Colonic mucosa (tissue), 4 donors: ENCODE data around the gene KIF14. TPM values are rescaled to one million over a fixed set of nuclear protein-coding genes. Genes with fewer than 3 reads are reported as not detected.

ENCODE experiments used
- DNase-seq: peaks from one replicate; pipeline ENCODE4 v3.0.0-alpha.2; 2020
- H3K27ac ChIP-seq: fragments of 200-600 bp; one replicate; pipeline ENCODE4 v1.8.0; 2021
- H3K27me3 ChIP-seq: fragments of 200-600 bp; one replicate; pipeline ENCODE4 v1.8.0; 2021
- H3K36me3 ChIP-seq: fragments of 200-600 bp; one replicate; pipeline ENCODE4 v1.8.0; 2021
- H3K4me1 ChIP-seq: fragments of 200-600 bp; one replicate; pipeline ENCODE4 v1.8.0; 2021; ENCODE audit warnings: mild to moderate bottlenecking
- H3K4me3 ChIP-seq: fragments of 200-600 bp; one replicate; pipeline ENCODE4 v1.8.0; 2021
- H3K9ac ChIP-seq, 2 donors: one replicate each; pipeline ENCODE4 v1.7.0; 2013; ENCODE audit warnings: control low read depth in 2 of 2, low read depth in 2 of 2, low read length in 2 of 2
- H3K9me3 ChIP-seq: fragments of 200-600 bp; one replicate; pipeline ENCODE4 v1.8.0; 2021
- CTCF ChIP-seq: fragments of 200-600 bp; IDR thresholded peaks from one replicate; pipeline ENCODE4 v1.8.0; 2022; ENCODE audit warnings: antibody characterized with exemption, mild to moderate bottlenecking
- intact Hi-C: fragments of 100-400 bp; cut with DNase I; formaldehyde crosslinking; loops from one replicate; pipeline ENCODE4 v1.14.1; 2022
- total RNA-seq, 2 donors: library from RNA; stranded (reverse); fragmentation: NEBNext Ultra II Directional in 1 of 2; extraction: Animal tissue kit (Norgen Biotek cat#: 25700) in 1 of 2; gene quantifications; one replicate each; pipeline ENCODE4 v1.2.1, GENCODE V29; 2021
- donor health status: healthy.
- donor health status: DM: no; HTN: no; CAD: no.
- donor health status: DM: no; HTN: no; CAD: no.

Gene KIF14
- total RNA-seq, 2 donors from 2014 or later: 2.7 to 8.2 TPM

GRCh38 chr1:200535605-200536004 is 84.9 kb downstream of the KIF14 start:
- intact Hi-C loops: no loop called here
- H3K36me3 ChIP-seq: no peaks in the 10 kb centered on the region
- no peak overlapping the region for H3K9ac ChIP-seq
- no peaks in the 10 kb centered on the region for H3K27me3 ChIP-seq
- no peaks in the 10 kb centered on the region for H3K4me1 ChIP-seq
- no peaks in the 10 kb centered on the region for H3K9me3 ChIP-seq
- H3K4me3 ChIP-seq: no peak overlapping the region
- TF ChIP-seq CTCF: peak; percentile 26
- no peak overlapping the region for H3K27ac ChIP-seq
- peak; percentile 38 for DNase-seq

DNA sequence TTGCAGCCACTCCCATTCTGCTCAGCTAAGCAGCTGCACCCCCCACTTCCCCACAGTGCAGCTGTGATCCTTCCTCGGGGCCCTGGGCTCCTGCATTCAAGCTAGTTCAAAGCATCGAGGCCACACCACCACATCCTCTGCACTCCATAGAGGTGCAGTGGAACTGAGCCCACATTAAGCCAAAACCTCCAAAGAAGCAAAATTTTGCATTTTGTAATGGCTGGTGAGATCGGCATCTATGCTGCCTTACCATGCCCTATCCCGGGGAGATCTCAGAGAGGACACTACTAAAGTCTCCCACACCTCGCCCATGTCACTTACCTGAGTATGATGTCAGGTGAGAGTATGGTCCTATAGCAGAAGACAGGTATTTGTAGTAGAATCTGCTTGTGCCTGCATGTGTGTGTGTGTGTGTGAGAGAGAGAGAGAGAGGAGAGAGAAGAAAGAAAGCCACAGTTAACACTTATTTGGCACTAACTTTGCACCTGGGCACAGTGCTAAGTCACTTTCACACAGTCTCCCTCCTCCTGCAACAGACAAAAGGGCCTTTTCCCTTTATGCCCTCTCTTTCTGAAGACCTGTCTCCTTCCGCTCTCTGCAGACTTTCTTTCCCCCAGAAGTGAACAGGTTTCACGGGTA is 89.8 kb downstream of the KIF14 start:
- intact Hi-C loops: no loop called here
- no peak for TF ChIP-seq CTCF
- DNase-seq: no peak
- Histone ChIP-seq H3K36me3 (no peaks in the 10 kb centered on the region), H3K9me3 (no peaks in the 10 kb centered on the region), H3K4me1 (no peaks in the 10 kb centered on the region), H3K9ac (no peak overlapping the region), H3K27ac (no peak overlapping the region), H3K27me3 (no peaks in the 10 kb centered on the region), H3K4me3 (no peak overlapping the region)

GRCh38 chr1:200528858-200529606 is 91.5 kb downstream of the KIF14 start:
- H3K4me1 ChIP-seq: no peaks in the 10 kb centered on the region
- no peak for DNase-seq
- no peaks in the 10 kb centered on the region for H3K9me3 ChIP-seq
- H3K27ac ChIP-seq: no peak overlapping the region
- H3K36me3 ChIP-seq: no peaks in the 10 kb centered on the region
- no peak overlapping the region for H3K9ac ChIP-seq
- H3K27me3 ChIP-seq: no peaks in the 10 kb centered on the region
- no peak for TF ChIP-seq CTCF
- H3K4me3 ChIP-seq: no peak overlapping the region
- intact Hi-C loops: no loop called here

DNA sequence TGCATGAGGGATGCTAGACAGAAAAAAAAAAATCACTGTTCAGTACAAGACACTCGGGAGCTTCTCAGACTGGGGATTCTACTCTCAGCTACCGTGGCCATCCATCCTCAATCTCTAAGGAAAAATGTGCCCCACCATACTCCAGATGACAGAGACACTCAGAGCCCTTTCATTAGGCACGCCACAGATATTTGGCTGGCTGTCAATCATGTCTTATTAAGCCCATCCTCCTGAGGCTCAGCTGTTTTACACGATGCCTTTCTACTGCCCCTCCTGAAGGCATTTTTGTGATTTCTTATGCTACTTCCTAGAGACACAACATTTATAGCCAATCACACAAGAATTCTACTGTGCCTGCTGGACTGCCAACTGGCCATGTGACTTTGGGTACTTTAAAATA is 92.9 kb downstream of the KIF14 start:
- TF ChIP-seq CTCF: no peak
- Histone ChIP-seq H3K27ac (no peak overlapping the region), H3K9ac (no peak overlapping the region)

DNA sequence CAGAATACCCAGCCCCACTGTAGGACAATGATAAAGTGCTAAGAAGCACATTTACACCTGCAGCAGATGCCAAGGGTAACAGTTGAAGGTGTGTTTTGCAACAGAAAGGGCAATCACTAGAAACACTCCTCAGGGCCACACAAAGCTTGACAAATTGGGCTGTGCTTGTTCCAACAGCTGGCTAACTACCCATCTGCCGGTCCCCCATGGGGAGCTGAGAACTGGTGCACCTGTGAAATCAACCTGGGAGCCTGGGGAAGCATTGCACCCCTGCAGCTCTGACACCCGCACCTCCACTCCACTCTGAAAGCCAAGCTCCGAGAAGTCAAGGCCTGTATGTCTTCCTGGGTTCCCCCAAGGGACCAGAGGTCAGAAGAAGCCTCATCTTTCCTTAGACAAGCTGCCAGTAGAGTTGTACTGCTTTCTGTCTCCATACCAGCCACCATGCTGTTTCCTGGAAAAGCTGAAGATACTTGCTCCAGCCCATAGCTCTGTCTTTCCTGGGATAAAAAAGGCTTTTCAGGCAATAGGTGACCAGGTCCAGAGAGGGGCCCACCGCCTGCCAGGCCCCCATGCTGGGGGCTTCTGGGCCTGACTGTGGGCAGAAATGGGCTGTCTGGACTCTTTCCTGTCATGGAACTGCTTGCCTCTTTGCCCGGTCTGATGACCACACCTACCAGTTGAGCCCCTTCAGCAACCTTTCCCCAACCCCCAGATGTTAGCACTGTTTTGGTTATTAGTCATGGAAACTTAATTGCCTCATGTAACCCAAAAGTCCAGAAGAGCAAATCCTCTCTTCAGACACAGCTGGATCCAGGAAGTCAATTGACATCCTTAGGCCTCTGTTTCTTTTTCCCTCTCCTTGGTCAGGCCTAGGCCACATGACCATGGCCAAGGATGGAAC is 93.6 kb downstream of the KIF14 start:
- no peaks in the 10 kb centered on the region for H3K27me3 ChIP-seq
- intact Hi-C loops: no loop called here
- no peaks in the 10 kb centered on the region for H3K4me1 ChIP-seq
- H3K36me3 ChIP-seq: no peaks in the 10 kb centered on the region
- no peak overlapping the region for H3K4me3 ChIP-seq
- no peaks in the 10 kb centered on the region for H3K9me3 ChIP-seq
- no peak overlapping the region for H3K9ac ChIP-seq
- DNase-seq: no peak
- TF ChIP-seq CTCF: no peak
- no peak overlapping the region for H3K27ac ChIP-seq

More for the DNA sequence above, 92.9 kb downstream of the KIF14 start:
- H3K4me1 ChIP-seq: no peaks in the 10 kb centered on the region
- H3K4me3 ChIP-seq: no peak overlapping the region
- no peaks in the 10 kb centered on the region for H3K9me3 ChIP-seq
- intact Hi-C loops: no loop called here
- no peaks in the 10 kb centered on the region for H3K36me3 ChIP-seq
- H3K27me3 ChIP-seq: no peaks in the 10 kb centered on the region
- no peak for DNase-seq
